ENCODE results near the gene TST.

The TST gene

GRCh38 chr22:36986242-36986821 lies 32.9 kb downstream of the TST start:
- H3K4me2 ChIP-seq (ENCODE audit: low read depth, low read length, poor library complexity, severe bottlenecking): no peak overlapping the region
- no peak overlapping the region for H2AFZ ChIP-seq (ENCODE audit: low read length)
- no peak overlapping the region for H3K4me3 ChIP-seq (ENCODE audit: low read length, poor library complexity, severe bottlenecking)
- H3K27me3 ChIP-seq (ENCODE audit: insufficient read depth, low read length, poor library complexity, severe bottlenecking): no peaks in the 10 kb centered on the region
- H3K9me3 ChIP-seq (ENCODE audit: insufficient read depth, low read depth, low read length): peaks cover 12% of the 10 kb centered on the region; the same call in 1 of the 2 replicates
- peaks cover 4% of the 10 kb centered on the region for H3K4me1 ChIP-seq (ENCODE audit: insufficient read depth, low read length, poor library complexity, severe bottlenecking)
- H4K20me1 ChIP-seq (ENCODE audit: insufficient read depth, low read length, poor library complexity, severe bottlenecking): no peaks in the 10 kb centered on the region
- no peak overlapping the region for H3K9ac ChIP-seq (ENCODE audit: low read depth, low read length, poor library complexity, severe bottlenecking)
- H3K36me3 ChIP-seq (ENCODE audit: insufficient read depth, low read length): no peaks in the 10 kb centered on the region
- no peaks in the 10 kb centered on the region for H3K79me2 ChIP-seq (ENCODE audit: insufficient read depth, low read length)
- H3F3A ChIP-seq (ENCODE audit: low read depth): no peaks in the 10 kb centered on the region
- H3K9me2 ChIP-seq (replicated peaks; ENCODE audit: low read depth, low read length): no peaks in the 10 kb centered on the region
- TF ChIP-seq, protein P1, sequence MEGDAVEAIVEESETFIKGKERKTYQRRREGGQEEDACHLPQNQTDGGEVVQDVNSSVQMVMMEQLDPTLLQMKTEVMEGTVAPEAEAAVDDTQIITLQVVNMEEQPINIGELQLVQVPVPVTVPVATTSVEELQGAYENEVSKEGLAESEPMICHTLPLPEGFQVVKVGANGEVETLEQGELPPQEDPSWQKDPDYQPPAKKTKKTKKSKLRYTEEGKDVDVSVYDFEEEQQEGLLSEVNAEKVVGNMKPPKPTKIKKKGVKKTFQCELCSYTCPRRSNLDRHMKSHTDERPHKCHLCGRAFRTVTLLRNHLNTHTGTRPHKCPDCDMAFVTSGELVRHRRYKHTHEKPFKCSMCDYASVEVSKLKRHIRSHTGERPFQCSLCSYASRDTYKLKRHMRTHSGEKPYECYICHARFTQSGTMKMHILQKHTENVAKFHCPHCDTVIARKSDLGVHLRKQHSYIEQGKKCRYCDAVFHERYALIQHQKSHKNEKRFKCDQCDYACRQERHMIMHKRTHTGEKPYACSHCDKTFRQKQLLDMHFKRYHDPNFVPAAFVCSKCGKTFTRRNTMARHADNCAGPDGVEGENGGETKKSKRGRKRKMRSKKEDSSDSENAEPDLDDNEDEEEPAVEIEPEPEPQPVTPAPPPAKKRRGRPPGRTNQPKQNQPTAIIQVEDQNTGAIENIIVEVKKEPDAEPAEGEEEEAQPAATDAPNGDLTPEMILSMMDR (conservative IDR thresholded peaks at IDR 0.05; ENCODE audit: low read length): peak; percentile 76
- TF ChIP-seq EZH2phosphoT487 (IDR thresholded peaks at IDR 0.05; ENCODE audit: borderline replicate concordance): no peak

DNA sequence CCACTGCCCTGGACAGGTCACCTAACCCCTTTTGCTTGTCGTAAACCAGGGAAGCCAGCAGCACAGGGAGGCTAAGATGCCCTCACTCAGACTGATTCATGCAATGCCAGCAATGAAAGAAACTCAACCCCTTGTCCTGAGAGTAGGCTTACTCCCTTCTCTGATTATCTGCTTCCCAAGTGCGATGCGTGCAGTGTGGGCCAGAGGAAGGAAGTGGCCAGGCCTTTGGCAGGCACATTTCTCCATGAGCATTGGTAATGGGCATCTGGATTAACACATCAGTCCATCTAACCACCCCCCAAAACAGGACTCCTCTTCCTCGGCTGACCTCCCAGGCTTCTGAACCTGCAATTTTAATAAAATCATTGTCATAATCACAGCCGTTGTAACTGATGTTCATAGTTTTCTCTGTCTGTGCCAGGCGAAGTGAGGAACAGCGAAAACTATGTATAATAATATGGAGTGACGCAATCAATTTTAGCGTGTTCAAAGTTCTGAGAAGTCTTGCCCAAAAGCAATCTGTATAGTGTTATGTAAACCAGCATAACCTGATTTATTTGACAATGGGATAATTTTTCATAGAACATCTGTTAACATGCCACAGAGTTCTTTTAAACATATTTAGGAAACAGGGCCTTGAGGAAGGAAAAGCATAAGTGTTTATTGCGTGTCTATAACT lies 33.9 kb downstream of the TST start:
- H3K4me1 ChIP-seq (ENCODE audit: insufficient read depth, low read length, poor library complexity, severe bottlenecking): peaks cover 4% of the 10 kb centered on the region
- no peaks in the 10 kb centered on the region for H3F3A ChIP-seq (ENCODE audit: low read depth)
- peaks cover 12% of the 10 kb centered on the region; the same call in 1 of the 2 replicates for H3K9me3 ChIP-seq (ENCODE audit: insufficient read depth, low read depth, low read length)
- H3K36me3 ChIP-seq (ENCODE audit: insufficient read depth, low read length): no peaks in the 10 kb centered on the region
- H3K4me2 ChIP-seq (ENCODE audit: low read depth, low read length, poor library complexity, severe bottlenecking): no peak overlapping the region
- H2AFZ ChIP-seq (ENCODE audit: low read length): no peak overlapping the region
- H3K27me3 ChIP-seq (ENCODE audit: insufficient read depth, low read length, poor library complexity, severe bottlenecking): no peaks in the 10 kb centered on the region
- no peaks in the 10 kb centered on the region for H4K20me1 ChIP-seq (ENCODE audit: insufficient read depth, low read length, poor library complexity, severe bottlenecking)
- no peaks in the 10 kb centered on the region for H3K9me2 ChIP-seq (replicated peaks; ENCODE audit: low read depth, low read length)
- H3K9ac ChIP-seq (ENCODE audit: low read depth, low read length, poor library complexity, severe bottlenecking): no peak overlapping the region
- no peak for TF ChIP-seq EZH2phosphoT487 (IDR thresholded peaks at IDR 0.05; ENCODE audit: borderline replicate concordance)
- TF ChIP-seq, protein P1 (conservative IDR thresholded peaks at IDR 0.05; ENCODE audit: low read length): no peak
- no peak overlapping the region for H3K4me3 ChIP-seq (ENCODE audit: low read length, poor library complexity, severe bottlenecking)
- no peaks in the 10 kb centered on the region for H3K79me2 ChIP-seq (ENCODE audit: insufficient read depth, low read length)

GRCh38 chr22:36982136-36982535 lies 37.1 kb downstream of the TST start:
- H3K4me2 ChIP-seq (ENCODE audit: low read depth, low read length, poor library complexity, severe bottlenecking): no peak overlapping the region
- H3K9ac ChIP-seq (ENCODE audit: low read depth, low read length, poor library complexity, severe bottlenecking): no peak overlapping the region
- no peak for TF ChIP-seq EZH2phosphoT487 (IDR thresholded peaks at IDR 0.05; ENCODE audit: borderline replicate concordance)
- TF ChIP-seq, protein P1 (conservative IDR thresholded peaks at IDR 0.05; ENCODE audit: low read length): peak; percentile 59
- peaks cover 4% of the 10 kb centered on the region for H3K4me1 ChIP-seq (ENCODE audit: insufficient read depth, low read length, poor library complexity, severe bottlenecking)
- H3K36me3 ChIP-seq (ENCODE audit: insufficient read depth, low read length): no peaks in the 10 kb centered on the region
- H4K20me1 ChIP-seq (ENCODE audit: insufficient read depth, low read length, poor library complexity, severe bottlenecking): no peaks in the 10 kb centered on the region
- H3K27me3 ChIP-seq (ENCODE audit: insufficient read depth, low read length, poor library complexity, severe bottlenecking): no peaks in the 10 kb centered on the region
- H3K9me3 ChIP-seq (ENCODE audit: insufficient read depth, low read depth, low read length): peaks cover 12% of the 10 kb centered on the region; the same call in 1 of the 2 replicates
- no peak overlapping the region for H3K4me3 ChIP-seq (ENCODE audit: low read length, poor library complexity, severe bottlenecking)
- H3K9me2 ChIP-seq (replicated peaks; ENCODE audit: low read depth, low read length): no peaks in the 10 kb centered on the region
- no peaks in the 10 kb centered on the region for H3F3A ChIP-seq (ENCODE audit: low read depth)
- no peaks in the 10 kb centered on the region for H3K79me2 ChIP-seq (ENCODE audit: insufficient read depth, low read length)
- H2AFZ ChIP-seq (ENCODE audit: low read length): no peak overlapping the region
